ENCODE data around the gene LZTR1. TPM values are rescaled to one million over a fixed set of nuclear protein-coding genes. Genes with fewer than 3 reads are reported as not detected.
A peak's percentile ranks its signal among the peaks of the same experiment; 100 is the strongest.

The LZTR1 gene
- total and polyA plus RNA-seq, 9 donors, result 28.2 to 73.4 (median 50.0) TPM

DNA sequence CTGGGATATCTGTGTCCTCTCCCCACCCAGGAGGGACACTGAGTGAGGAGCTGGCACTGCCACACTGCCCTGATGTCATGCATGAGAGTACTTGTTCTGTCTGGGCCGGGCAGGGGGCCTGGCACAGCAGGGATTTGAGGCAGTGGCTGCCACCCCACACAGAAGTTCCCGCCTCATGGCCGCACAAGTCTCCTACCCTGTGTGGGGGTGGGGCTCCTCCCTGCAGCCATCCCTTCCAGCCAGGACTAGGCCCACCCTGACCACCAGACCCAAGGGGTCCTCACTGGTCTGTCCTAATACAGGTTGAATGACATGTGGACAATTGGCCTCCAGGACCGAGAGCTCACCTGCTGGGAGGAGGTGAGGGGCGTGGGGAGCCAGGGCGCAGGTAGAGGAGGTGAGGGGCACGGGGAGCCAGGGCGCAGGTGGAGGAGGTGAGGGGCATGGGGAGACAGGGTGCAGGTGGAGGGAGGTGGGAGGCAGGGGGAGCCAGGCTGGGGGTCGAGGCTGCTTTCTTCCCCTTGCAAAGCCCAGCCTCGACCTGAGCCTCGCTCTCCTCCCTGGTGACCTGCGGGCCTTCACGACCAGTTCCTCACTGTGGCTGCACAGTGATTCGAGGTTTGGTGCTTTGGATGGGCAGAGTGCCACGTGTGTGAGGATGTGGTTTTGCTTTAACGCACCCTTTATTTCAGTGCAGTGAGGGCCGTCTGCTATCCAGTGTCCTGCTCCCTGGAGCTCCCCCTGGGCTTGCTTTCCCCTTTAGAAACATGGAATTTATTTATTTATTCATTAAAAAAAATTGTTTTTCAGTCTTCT, 7.4 kb downstream of the LZTR1 start:
- H3K27ac ChIP-seq, result peak overlapping the region in 1 of 2 donors; percentile 62
- H3K4me3 ChIP-seq, result no peak overlapping the region
- H3K27me3 ChIP-seq, result no peaks in the 10 kb centered on the region
- peaks cover 12% of the 10 kb centered on the region for H3K4me1 ChIP-seq (ENCODE audit: insufficient read depth)
- TF ChIP-seq POLR2A (IDR thresholded peaks at IDR 0.05), result no peak
- no peak for TF ChIP-seq EP300 (IDR thresholded peaks at IDR 0.05)
- TF ChIP-seq, protein P1, sequence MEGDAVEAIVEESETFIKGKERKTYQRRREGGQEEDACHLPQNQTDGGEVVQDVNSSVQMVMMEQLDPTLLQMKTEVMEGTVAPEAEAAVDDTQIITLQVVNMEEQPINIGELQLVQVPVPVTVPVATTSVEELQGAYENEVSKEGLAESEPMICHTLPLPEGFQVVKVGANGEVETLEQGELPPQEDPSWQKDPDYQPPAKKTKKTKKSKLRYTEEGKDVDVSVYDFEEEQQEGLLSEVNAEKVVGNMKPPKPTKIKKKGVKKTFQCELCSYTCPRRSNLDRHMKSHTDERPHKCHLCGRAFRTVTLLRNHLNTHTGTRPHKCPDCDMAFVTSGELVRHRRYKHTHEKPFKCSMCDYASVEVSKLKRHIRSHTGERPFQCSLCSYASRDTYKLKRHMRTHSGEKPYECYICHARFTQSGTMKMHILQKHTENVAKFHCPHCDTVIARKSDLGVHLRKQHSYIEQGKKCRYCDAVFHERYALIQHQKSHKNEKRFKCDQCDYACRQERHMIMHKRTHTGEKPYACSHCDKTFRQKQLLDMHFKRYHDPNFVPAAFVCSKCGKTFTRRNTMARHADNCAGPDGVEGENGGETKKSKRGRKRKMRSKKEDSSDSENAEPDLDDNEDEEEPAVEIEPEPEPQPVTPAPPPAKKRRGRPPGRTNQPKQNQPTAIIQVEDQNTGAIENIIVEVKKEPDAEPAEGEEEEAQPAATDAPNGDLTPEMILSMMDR (IDR thresholded peaks at IDR 0.05), result no peak
- peak in 1 of 5 donors; percentile 60 for DNase-seq
- intact Hi-C loops (cut with DNase I), result no loop called here
- H3K9me3 ChIP-seq, result no peaks in the 10 kb centered on the region
- WGBS, 3 donors, result 42 to 48% (median 42%) methylated on average over 17 of the region's 17 CpGs
- H3K36me3 ChIP-seq, result no peaks in the 10 kb centered on the region

DNA sequence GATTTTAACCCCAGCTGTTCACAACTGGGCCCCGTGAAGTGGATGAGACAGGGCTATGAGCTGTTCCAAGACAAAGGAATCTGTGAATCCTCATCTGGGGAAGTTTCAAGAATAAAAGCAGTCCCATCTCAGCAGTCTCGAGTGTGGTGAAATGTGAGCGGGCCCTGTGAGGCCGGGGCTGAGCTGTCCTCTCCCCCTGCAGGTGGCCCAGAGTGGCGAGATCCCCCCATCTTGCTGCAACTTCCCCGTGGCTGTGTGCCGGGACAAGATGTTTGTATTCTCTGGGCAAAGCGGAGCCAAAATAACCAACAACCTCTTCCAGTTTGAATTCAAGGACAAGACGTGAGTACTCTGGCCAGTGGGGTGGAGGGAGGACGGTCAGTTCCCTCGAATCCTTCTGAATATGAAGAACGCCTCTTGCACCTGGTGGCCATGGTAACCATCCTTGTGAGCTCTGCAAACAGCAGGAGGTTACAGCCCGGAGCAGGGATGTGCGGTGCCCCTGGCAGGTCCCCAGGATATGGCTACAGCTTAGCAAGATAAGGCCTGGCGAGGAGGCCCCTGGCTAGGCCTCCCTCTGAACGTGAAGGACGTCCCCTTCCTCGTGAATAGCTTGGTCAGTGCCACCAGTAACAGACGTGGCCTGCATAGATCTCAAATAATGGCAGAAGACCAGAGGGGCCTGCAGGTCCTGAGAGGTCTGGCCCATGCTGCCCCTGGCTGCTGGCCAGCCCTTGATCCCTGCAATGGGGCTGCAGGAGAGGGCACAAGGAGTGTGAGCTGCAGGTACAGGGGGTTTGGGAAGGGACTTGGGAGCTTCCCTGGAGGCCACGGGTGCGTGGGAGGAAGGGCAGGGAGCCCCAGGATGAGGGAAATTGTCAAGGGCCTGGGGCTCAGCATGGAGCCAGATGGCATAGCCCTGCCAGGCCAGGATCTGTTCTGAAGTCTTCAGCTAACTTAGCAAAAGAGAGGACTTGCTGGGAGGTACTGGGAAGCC, 8.4 kb downstream of the LZTR1 start:
- TF ChIP-seq POLR2A (IDR thresholded peaks at IDR 0.05) (no peak), EP300 (IDR thresholded peaks at IDR 0.05) (no peak)
- TF ChIP-seq, protein P1 (IDR thresholded peaks at IDR 0.05), result no peak
- intact Hi-C loops (cut with DNase I), result no loop called here
- Histone ChIP-seq H3K27ac (peak overlapping the region in 1 of 2 donors; percentile 62), H3K36me3 (no peaks in the 10 kb centered on the region), H3K4me3 (no peak overlapping the region), H3K4me1 (ENCODE audit: insufficient read depth) (peaks cover 12% of the 10 kb centered on the region), H3K27me3 (no peaks in the 10 kb centered on the region), H3K9me3 (no peaks in the 10 kb centered on the region)
- 21 to 65% (median 39%) methylated on average over 19 to 21 of the region's 21 CpGs for WGBS, 3 donors
- peak in 1 of 5 donors; percentile 57 for DNase-seq

DNA sequence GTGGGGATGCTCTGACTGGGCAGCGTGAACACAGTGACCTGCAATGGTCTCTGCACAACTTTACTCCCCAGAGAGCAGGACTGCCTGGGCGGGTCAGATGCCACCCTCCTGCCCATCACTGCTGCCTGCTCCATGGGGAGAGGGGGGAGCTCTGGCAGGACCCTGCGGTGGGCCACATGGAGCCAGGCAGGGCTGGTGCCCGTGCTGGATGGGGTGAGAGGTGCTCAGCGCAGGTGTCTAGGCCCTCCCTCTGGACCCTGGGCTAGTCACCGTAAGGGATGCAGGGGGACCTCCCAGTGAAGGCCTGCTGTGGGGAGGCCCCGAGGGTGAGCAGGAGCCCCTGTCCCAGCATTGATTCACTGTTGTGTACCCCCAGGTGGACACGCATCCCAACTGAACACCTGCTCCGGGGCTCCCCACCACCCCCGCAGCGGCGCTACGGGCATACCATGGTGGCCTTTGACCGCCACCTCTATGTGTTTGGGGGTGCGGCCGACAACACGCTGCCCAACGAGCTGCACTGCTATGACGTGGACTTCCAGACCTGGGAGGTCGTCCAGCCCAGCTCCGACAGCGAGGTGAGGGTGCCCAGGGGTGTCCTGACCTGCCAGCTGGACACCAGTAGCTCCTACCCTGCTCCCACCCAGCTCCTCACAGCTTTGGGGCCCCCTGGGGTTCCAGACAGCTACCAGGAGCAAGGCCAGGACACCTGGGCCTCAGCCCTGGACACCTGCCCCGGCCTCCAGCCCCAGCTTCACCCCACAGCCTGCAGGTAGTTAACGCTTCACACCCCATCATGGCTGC, 9.4 kb downstream of the LZTR1 start:
- Histone ChIP-seq H3K36me3 (no peaks in the 10 kb centered on the region), H3K4me1 (ENCODE audit: insufficient read depth) (peaks cover 12% of the 10 kb centered on the region), H3K27me3 (no peaks in the 10 kb centered on the region), H3K4me3 (no peak overlapping the region), H3K9me3 (no peaks in the 10 kb centered on the region), H3K27ac (peak overlapping the region in 1 of 2 donors; percentile 62)
- TF ChIP-seq EP300 (IDR thresholded peaks at IDR 0.05), result no peak
- TF ChIP-seq, protein P1 (IDR thresholded peaks at IDR 0.05), result no peak
- peak in 1 of 5 donors; percentile 42 for DNase-seq
- intact Hi-C loops (cut with DNase I), result no loop called here
- WGBS, 3 donors, result 86 to 93% (median 90%) methylated on average over 15 to 24 of the region's 24 CpGs

DNA sequence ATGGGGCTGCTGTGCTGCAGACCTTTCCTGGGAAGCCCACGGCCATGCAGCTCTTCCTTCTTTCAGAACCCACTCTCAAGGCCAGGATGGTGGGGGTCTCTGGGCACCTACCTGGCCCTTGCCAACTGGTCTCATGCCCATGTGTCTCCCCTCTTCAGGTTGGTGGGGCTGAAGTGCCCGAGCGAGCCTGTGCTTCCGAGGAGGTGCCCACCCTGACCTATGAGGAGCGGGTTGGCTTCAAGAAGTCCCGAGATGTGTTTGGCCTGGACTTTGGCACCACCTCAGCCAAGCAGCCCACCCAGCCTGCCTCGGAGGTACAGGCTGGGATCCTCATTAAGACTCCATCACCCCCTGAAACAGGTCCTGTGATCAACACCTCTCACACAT, 10.0 kb downstream of the LZTR1 start:
- DNase-seq, result no peak
- H3K27ac ChIP-seq, result no peak overlapping the region
- no peaks in the 10 kb centered on the region for H3K36me3 ChIP-seq
- no peak overlapping the region for H3K4me3 ChIP-seq
- H3K27me3 ChIP-seq, result no peaks in the 10 kb centered on the region
- intact Hi-C loops (cut with DNase I), result no loop called here
- TF ChIP-seq EP300 (IDR thresholded peaks at IDR 0.05) (no peak), POLR2A (IDR thresholded peaks at IDR 0.05) (no peak)
- TF ChIP-seq, protein P1 (IDR thresholded peaks at IDR 0.05), result no peak
- H3K4me1 ChIP-seq (ENCODE audit: insufficient read depth), result peaks cover 12% of the 10 kb centered on the region
- H3K9me3 ChIP-seq, result no peaks in the 10 kb centered on the region
- 86 to 92% (median 87%) methylated on average over 7 of the region's 7 CpGs for WGBS, 3 donors
